ENCODE measurements around the gene NSUN4.
"Not testable (repeated sequence)": the region's sequence is repeated elsewhere in the genome, so short reads cannot be mapped to it uniquely, and the experiment has no call there.

NSUN4 gene

GRCh38 chr1:46329807-46330206 lies 10.8 kb upstream of the NSUN4 start:
- not testable (repeated sequence) for DNase-seq

- DNase-seq = not testable (repeated sequence)
These were observed 10.2 kb upstream of the NSUN4 start for GRCh38 chr1:46330381-46330780.

GRCh38 chr1:46331786-46332540 lies 8.6 kb upstream of the NSUN4 start:
- not testable (repeated sequence) for DNase-seq

DNA sequence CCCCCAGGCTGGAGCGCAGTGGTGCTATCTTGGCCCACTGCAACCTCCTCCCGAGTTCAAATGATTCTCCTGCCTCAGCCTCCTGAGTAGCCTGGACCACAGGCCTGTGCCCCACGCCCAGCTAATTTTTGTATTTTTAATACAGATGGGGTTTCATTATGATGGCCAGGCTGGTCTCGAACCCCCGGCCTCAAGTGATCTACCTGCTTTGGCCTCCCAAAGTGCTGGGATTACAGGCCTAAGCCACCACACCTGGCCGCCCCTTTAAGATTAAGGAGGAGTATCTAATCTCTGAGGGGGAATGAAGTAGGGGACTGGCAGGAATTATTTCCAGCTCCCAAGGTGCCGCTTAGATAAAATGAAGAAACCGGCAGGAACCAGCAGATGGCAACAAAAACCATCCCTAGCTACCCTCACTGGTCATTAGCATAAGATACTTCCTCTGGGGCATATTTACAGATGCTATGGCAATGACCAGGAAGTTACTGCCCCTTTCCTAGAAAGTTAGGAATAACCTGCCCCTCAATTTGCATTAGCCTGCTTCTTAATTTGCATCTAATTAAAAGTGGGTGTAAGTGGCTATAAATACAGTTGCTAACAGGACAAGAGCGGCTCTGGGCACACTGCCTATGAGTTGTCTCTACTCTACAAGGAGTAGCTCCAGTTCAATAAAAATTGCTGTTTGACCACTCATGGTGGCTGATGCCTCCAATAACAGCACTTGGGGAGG lies 7.1 kb upstream of the NSUN4 start:
- peak; percentile 50 for DNase-seq

DNA sequence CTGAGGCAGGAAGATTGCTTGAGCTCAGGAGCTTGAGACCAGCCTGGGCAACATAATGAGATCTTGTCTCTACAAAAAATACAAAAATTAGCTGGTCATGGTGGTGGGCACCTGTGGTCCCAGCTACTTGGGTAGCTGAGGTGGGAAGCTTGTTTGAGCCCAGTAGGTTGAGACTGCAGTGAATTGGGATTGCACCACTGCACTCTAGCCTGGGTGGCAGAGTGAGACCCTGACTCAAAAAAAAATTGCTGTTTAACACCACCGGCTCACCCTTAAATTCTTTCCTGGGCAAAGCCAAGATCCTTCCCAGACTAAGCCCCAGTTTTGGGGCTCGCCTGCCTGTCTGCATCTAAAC lies 6.6 kb upstream of the NSUN4 start:
- DNase-seq = no peak

DNA sequence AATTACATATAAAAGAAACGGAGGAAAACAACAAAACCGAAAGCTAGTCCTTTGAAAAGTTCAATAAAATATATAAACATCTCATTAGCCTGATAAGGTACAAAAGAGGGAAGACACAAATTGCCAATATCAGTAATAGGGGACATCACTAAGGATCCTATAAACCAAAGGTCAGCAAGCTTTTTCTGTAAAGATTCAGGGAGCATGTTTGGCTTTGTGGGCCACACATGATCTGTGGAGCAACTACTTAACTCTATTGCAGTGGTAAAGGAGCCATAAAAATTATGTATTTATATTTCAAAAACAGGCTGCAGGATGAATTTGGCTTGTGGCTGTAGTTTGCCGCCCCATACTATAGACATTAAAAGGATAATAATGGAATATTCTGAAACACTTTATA lies 5.5 kb upstream of the NSUN4 start:
- no peak for DNase-seq

GRCh38 chr1:46337409-46337808 lies 3.2 kb upstream of the NSUN4 start:
- not testable (repeated sequence) for DNase-seq

- DNase-seq = no peak
These were observed 846 bp downstream of the NSUN4 start for GRCh38 chr1:46341222-46342083.

GRCh38 chr1:46342084-46342656 lies 1.6 kb downstream of the NSUN4 start:
- no peak for DNase-seq

DNA sequence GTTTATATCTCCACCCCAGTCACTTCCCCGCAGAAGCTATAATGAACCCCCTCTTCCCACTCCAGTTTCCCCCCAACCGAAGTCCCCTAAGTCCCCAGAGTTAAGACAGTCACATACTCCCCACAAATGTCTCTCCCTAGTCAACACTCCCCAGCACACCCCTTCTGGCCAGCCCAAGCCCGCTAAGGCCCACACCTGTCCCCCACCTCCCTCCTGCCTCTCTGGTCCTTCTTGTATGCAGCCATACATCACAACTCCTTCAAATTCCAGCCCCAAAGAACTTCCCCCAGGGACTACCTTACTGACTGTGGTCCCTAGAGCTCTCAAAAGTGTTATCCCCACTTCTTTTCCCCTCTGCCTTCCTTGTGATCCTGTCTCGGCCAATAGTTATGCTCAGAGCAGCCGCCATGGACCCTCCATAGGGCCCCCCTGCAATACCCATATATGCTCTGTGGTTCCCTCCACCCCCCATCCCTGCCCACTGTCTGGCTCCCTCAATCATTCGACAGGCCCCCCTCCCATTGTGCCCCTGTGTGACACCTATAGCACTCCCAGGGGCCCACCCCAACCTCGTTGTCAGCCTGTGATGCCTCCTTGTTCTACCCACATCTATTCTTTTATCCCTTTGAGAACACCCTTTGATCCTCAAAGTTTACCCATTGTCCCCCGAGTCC lies 2.2 kb downstream of the NSUN4 start:
- no peak for DNase-seq

- DNase-seq = no peak
These were observed 2.7 kb downstream of the NSUN4 start for GRCh38 chr1:46343351-46343695.

GRCh38 chr1:46343705-46344104 lies 3.1 kb downstream of the NSUN4 start:
- no peak for DNase-seq

GRCh38 chr1:46344481-46344880 lies 3.9 kb downstream of the NSUN4 start:
- DNase-seq = no peak

- DNase-seq = no peak
These were observed 4.7 kb downstream of the NSUN4 start for GRCh38 chr1:46345281-46345680.

DNA sequence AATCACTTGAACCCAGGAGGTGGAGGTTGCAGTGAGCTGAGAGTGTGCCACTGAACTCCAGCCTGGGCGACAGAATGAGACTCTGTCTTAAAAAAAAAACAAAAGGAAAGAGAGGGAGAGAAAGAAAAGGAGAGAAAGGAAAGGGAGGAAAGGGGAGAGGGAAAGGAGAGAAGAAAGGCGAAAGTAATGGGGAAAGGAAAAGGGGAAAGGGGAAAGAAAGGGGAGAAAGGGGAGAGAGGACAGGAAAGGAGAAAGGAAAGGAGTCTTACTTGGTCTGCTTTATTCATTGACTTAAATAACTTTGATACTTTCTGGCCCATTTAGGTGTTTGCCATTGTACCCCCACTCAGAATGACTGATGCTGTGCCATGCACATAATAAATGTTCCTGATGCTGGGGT lies 11.8 kb downstream of the NSUN4 start:
- no peak for DNase-seq

DNA sequence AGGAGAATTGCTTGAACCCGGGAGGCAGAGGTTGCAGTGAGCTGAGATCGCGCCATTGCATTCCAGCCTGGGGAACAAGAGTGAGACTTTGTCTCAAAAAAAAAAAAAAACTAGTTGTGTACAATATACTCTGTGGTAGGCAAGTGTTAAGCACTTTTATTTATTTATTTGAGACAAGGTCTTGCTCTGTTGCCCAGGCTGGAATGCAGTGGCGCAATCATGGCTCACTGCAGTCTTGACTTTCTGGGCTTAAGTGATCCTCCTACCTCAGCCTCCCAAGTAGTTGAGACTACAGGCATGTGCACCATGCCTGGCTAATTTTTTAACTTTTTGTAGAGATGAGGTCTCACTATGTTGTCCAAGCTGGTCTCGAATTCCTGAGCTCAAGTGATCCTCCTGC lies 15.3 kb downstream of the NSUN4 start:
- not testable (repeated sequence) for DNase-seq

DNA sequence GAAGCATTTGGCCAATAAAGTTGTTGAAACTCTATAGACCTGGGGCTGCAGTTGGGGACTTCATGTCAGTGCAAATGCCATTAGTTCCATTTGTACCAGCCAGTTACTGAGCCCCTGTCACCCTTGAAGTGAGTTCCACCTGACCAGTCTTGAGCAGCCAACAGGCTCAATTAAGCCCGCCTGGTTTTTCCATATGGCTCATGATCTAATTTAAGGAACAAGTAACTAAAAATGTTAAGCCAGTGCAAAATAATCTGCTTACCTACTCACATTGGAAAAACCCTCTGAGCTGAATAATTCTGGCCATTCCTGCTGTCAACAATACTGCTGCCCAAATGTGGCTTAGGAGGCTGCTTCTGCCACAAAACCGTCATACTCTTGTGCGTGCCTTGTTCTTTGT lies 21.6 kb downstream of the NSUN4 start:
- no peak for DNase-seq

- no peak for DNase-seq
These were observed 22.5 kb downstream of the NSUN4 start for GRCh38 chr1:46363121-46363520.

DNA sequence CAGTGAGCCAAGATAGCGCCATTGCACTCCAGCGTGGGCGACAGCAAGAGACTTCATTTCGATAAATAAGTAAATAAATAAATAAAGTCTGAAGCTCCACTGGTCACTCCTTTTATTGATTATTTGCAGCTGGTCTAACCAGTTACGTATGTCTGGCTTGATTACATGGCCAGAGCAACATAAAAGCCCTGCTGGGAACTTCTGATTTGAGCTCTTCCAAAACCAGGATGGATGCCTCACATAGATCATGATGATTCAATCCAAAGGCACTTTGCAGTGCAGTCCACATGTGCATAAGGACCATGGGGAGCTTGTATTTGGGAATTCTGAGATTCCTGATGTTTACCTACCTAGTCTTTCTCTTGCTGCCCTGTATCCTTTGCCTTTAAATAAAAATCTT lies 24.0 kb downstream of the NSUN4 start:
- DNase-seq = no peak

DNA sequence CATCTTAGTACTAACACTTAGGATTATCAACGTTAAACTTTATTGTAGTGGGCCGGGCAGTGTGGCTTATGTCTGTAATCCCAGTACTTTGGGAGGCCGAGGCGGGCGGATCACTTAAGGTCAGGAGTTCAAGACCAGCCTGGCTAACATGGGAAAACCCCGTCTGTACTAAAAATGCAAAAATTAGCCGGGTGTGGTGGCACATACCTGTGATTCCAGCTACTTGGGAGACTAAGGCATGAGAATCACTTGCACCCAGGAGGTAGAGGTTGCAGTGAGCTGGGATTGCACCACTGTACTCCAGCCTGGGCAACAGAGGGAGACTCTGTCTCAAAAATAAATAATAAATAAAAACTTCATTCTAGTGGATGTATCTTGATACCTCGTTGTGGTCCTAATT lies 25.2 kb downstream of the NSUN4 start:
- not testable (repeated sequence) for DNase-seq

GRCh38 chr1:46367072-46367471 lies 26.5 kb downstream of the NSUN4 start:
- no peak for DNase-seq

DNA sequence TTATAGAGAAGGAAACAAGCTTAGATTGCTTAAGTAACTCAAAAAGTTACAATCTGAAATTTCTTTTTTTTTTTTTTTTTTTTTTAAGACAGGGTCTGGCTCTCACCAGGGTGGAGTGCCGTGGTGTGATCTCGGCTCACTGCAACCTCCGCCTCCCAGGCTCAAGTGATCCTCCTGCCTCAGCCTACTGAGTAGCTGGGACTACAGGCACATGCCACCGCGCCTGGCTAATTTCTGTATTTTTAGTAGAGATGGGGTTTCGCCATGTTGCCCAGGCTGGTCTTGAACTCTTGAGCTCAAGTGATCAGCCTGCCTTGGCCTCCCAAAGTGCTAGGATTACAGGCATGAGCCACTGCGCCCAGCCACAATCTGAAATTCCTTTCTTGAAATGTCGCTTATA lies 27.1 kb downstream of the NSUN4 start:
- DNase-seq = not testable (repeated sequence)

DNA sequence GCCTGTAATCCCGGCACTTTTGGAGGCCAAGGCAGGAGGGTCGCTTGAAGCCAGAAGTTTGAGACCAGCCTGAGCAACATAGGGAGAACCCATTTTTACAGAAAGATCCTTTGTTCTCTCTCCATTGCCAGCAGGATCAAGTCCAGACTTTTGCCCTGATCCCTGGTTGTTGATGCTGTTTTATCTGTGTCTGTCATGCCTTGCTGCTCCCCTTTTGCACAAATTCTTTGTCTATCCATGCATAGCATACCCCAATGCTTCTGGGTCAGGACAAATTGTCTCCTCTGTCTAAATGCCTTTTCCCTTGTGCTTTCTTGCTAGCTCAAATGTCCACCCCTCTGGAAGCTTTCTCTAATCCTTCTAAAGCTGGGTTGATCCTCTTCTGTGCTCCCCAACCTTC lies 28.2 kb downstream of the NSUN4 start:
- no peak for DNase-seq

Data from NCI-H2029 (cell line).